ENCODE results near the gene BCR.

BCR gene

DNA sequence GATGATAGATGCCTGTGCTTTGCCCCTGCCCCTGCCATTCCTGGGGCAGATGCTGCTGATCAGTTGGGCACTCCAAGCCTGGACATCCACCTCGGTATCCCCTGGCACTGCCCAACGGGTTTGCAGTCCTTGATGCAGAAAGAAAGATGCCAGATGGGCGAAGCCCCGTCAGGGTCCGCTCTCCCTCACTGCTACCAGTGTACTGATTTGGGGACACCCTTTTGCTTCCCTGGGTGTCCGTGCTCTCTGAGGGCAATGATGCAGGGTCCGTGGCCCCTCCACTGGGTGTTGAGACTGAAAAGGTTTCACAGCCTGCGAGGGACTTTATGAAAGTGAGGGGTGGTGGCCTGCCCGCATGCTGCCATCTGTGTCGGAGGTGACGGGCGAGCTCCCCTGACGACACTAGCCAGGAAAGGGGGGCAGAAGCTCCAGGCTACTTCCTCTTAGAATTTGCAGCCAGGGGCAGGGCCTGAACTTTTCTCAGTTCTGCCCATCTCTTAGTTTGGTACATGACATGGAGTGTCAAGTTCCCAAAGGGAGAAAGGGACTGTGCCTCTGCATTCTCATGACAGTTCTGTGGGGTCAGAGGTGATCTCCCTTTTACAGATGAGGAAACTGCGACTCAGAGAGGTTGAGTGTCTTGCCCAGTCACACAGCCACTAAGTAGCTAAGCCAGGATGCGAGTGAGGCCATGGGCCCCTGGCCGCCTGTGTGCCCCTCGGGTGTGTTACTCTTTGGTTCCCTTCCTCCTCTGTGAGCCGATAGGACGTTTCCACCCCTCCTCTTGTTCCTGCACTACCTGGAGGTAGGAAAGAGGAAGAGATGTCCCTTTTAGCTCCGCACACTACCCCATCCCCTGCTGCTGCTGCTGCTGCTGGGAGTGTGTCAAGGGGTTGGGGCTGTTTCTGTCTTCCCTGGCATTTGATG is 96.6 kb downstream of the BCR start:
- TF ChIP-seq CTCF (IDR thresholded peaks at IDR 0.05; ENCODE audit: insufficient read depth, low read depth, low read length, missing control alignments), result no peak
- no peak for DNase-seq (ENCODE audit: low read depth)

GRCh38 chr22:23277583-23278295 is 97.4 kb downstream of the BCR start:
- no peak for DNase-seq (ENCODE audit: low read depth)
- TF ChIP-seq CTCF (IDR thresholded peaks at IDR 0.05; ENCODE audit: insufficient read depth, low read depth, low read length, missing control alignments), result no peak
- H3K4me3 ChIP-seq (ENCODE audit: low read depth, low read length), result no peak overlapping the region

More for the DNA sequence above, 96.6 kb downstream of the BCR start:
- no peak overlapping the region for H3K4me3 ChIP-seq (ENCODE audit: low read depth, low read length)

DNA sequence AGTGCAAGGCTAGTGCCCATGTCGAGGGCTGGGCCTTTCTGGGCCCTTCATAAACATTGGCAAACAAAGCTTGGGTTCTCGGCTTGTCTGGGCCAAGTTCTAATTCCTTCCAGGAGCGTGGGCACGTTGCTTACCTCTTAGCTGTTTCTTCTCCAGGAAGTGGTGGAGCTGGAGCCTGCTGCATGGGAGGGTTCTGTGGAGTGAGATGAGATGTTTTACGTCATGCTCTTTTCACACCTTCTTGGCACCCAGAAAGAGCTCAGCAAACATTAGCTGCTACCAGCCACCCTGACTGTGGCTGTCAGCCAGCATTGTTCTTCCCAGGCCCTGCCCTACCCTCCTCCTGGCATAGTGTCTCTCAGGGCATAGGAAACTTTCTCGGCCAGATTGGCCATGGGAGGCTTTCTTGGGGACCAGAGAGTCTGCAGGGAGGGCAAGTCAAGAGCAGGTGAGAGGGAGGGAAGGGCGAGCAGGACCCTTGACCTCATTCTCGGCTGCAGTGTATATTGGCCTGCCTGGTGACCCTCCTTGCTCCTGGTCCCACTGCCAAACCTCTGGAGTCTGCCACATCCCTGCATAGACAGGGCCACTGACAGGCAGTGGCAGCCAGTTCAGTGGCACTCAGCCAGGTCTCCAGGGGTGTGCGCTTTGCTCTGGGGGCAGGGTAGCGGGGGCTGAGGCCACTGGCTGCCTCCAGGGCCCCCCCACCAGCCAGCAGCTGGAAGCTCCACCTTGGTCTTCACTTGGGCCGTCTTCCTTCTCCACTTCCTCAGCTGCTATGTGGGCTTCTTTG is 98.8 kb downstream of the BCR start:
- no peak for TF ChIP-seq CTCF (IDR thresholded peaks at IDR 0.05; ENCODE audit: insufficient read depth, low read depth, low read length, missing control alignments)
- no peak for DNase-seq (ENCODE audit: low read depth)
- H3K4me3 ChIP-seq (ENCODE audit: low read depth, low read length), result no peak overlapping the region

DNA sequence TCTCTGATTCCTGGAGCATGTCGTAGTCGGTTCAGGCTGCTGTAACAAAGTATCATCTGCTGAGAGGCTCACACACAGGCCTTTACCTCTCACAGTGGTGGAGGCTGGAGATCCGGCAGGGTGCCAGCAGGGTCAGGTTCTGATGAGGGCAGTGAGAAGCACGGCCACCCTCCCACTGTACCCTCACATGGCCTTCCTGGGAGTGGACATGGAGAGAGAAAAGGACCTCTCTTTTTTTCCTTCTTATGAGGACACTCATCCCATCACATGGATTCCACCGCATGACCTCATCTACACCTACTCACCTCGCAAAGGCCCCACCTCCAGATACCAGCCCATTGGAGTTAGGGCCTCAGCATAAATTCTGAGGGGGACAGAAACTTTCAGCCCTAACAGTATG is 99.5 kb downstream of the BCR start:
- no peak overlapping the region for H3K4me3 ChIP-seq (ENCODE audit: low read depth, low read length)
- DNase-seq (ENCODE audit: low read depth), result no peak

DNA sequence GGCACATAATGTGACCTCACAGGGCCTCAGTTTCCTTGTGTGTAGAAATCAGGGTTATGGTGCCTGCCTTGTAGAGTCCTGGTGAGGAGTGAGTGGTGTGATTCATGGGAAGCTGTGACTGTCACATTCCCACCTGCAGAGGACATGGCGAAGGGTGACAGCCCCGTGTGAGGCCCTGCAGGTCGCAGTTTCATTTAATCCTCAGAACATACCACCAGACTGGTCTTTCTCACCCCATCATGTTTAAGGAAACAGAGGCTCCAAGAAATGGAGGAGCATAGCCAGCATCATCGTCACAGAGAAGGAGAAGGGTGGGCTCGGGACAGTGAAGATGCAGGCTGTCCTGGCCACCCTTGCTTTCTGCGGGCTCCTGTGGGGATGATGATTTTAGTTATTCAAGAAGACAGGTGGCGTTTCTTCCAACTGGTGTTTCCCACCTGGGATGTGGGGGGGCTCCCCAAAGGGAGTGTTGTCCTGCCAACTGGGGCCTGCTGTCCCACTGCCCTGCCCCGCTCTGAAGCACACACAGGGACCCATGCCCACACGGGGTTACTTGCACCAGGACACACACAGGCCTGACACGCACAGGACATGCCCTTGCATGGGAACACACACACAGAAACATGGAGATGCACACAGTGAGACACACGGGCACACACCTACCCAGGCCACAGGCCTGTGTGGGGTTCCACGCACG is 100.2 kb downstream of the BCR start:
- no peak for DNase-seq (ENCODE audit: low read depth)
- TF ChIP-seq CTCF (IDR thresholded peaks at IDR 0.05; ENCODE audit: insufficient read depth, low read depth, low read length, missing control alignments), result no peak
- H3K4me3 ChIP-seq (ENCODE audit: low read depth, low read length), result no peak overlapping the region

More for the DNA sequence above, 99.5 kb downstream of the BCR start:
- no peak for TF ChIP-seq CTCF (IDR thresholded peaks at IDR 0.05; ENCODE audit: insufficient read depth, low read depth, low read length, missing control alignments)

- no peak for TF ChIP-seq CTCF (IDR thresholded peaks at IDR 0.05; ENCODE audit: insufficient read depth, low read depth, low read length, missing control alignments)
- DNase-seq (ENCODE audit: low read depth), result no peak
- H3K4me3 ChIP-seq (ENCODE audit: low read depth, low read length), result no peak overlapping the region
These were observed 100.7 kb downstream of the BCR start for GRCh38 chr22:23281053-23281405.

Data from GM12865 (cell line).